Endometrium (tissue), 2 donors: ENCODE data around the gene PSTPIP2.
"Not testable (repeated sequence)": the region's sequence is repeated elsewhere in the genome, so short reads cannot be mapped to it uniquely, and the experiment has no call there.

Source experiments
- FAIRE-seq: peaks from 2 replicates; lab custom pipeline; 2012; peaks lifted over from hg19 to GRCh38; lab: Jason Lieb, UNC
- donor health status: control.
- donor health status: control.

Gene PSTPIP2

GRCh38 chr18:46070232-46070631 is 1.8 kb downstream of the PSTPIP2 start:
- FAIRE-seq = no peak

GRCh38 chr18:46069524-46069923 is 2.5 kb downstream of the PSTPIP2 start:
- no peak for FAIRE-seq

- no peak for FAIRE-seq
Measured at GRCh38 chr18:46068763-46069162, 3.3 kb downstream of the PSTPIP2 start.

DNA sequence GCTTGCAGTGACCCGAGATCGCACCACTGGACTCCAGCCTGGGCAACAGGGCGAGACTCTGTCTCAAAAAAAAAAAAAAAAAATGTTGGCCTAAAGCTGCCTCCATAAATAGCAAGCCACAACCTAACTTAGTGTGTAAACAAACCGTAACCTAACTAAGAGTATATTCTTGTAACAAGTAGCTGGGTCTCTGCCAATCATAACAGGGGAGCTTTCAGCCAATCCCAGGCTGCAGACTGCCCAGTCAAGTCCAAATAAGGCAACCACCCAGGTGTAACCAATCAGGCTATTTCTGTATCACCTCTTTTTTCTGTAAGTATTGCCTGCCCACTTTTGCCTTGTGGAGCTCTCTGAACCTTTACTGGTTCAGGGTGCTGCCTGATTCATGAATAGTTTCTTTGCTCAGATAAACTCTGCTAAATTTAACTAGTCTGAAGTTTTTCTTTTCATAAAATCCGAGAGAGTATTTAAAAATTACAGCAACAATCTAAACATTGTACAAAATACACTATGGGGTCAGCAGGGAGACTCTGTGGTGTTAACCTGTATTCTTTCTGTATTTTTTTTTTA is 4.5 kb downstream of the PSTPIP2 start:
- no peak for FAIRE-seq

DNA sequence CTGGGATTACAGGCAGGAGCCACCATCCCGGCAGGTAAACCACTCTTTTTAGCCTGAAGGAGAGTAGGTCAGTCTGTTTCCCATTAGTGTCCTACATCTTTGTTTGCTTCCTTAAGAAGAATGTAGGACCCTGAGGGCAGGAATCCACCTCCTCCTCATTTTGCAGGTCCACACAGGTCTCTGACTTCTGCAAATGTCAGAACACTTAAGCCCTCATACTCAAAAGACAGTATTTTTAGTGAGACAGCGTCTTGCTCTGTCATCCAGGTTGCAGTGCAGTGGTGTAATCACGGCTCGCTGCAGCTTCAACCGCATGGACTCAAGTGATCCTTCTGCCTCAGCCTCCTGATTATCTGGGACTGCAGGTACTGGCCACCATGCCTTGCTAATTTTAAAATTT is 9.3 kb downstream of the PSTPIP2 start:
- no peak for FAIRE-seq

DNA sequence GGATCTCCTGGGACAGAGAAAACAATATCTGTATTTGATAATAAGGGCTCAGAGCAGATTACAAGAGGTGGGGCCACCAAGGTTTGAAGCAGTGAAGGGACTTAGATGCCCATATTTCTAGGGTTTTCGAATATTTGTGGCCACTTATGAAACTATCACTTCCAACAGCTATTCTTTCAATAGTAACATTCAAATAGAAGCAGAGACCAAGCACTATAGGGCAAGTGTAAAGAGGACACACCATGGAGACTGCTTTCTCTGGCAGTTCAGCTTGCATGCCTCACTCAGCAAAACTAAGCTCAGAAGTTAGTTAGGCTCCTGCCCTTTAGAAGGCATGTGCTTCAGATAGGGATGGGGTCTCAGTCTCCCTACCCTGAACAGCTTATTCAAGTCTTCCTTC is 10.3 kb downstream of the PSTPIP2 start:
- no peak for FAIRE-seq

- FAIRE-seq = no peak
Measured at GRCh38 chr18:46061387-46061786, 10.7 kb downstream of the PSTPIP2 start.

GRCh38 chr18:46060359-46060841 is 11.7 kb downstream of the PSTPIP2 start:
- no peak for FAIRE-seq

DNA sequence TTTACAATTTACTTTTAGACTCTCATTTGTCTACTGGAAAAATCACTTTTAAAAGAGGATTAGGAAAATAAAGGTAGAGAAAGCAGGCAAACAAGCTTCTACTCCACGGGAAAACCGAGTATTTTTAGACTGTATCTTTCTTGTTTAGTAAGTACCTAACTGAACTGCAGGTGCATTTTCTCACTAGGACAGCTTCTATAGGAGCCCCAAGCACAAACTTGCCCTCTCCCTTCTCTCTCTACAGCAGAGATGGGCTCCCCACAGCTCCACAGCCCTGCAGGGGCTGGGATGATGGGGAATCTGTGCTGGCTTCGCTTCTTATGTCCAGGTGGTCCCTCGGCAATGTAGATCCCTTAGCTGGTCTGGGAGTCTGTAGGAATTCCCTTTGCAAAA is 16.2 kb downstream of the PSTPIP2 start:
- no peak for FAIRE-seq

DNA sequence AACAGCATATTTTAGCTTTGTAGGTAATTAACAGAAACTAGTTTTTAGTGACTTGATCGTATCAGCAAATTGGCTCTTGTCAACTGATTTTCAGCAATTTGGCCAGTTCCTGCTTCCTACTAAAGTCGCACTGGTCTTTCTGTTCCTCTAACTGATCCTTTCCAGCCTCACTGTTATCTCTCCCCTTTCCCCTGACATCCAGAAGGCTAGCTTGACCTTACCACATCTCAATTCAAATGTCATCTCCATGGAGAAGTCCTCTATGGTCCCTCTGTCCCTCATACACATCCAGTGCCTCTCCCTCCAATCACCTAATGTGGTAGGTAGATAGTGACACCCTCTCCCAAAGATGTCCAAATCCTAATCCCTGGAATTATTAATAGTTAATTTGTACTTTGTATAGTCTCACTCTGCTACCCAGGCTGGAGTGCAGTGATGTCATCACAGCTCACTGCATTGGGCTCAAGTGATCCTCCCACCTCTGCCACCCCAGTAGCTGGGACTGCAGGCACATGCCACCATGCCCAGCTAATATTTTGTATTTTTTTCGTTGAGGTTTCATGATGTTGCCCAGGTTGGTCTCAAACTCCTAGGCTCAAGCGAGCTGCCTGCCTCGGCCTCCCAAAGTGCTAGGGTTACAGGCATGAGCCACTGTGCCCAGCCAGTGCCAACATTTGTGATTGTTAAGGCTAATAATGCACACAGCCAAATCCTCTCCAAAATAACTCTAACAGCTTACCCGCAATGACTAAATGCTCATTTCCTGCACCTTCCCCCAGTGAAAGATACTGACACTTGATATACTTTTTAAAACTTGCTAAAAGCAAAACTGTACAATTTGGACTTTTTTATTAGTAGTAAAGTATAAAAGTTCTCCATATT is 16.9 kb downstream of the PSTPIP2 start:
- no peak for FAIRE-seq

DNA sequence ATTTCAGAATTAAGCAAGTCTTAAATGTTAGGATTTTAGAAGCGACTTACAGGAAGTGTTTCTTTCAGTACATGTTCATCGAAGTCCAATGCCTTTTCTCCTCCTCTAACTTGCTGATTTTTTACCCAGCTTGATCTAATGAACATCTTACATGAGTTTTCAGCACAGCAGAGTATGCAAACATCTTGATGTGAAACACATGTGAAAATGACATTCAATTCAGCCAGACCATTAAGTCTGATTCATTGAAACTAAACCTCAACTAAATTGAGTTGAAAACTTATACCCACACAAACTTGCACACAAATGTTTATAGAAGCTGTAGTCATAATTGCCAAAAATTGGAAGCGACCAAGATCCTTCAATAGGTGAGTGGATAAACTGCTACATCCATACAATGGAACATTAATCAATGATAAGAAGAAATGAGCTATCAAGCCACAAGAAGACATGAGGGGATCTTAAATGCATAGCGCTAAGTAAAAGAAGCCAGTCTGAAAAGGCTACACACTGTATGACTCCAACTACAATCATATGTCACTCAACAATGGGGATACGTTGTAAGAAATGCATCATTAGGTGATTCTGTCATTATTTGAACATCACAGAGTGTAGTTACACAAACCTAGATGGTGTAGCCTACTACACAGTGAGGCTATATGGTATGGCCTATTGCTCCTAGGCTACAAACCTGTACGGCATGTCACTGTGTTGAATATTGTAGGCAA is 18.5 kb downstream of the PSTPIP2 start:
- no peak for FAIRE-seq

- no peak for FAIRE-seq
Measured at GRCh38 chr18:46051731-46052461, 20.2 kb downstream of the PSTPIP2 start.

- FAIRE-seq = no peak
Measured at GRCh38 chr18:46050268-46050667, 21.8 kb downstream of the PSTPIP2 start.

DNA sequence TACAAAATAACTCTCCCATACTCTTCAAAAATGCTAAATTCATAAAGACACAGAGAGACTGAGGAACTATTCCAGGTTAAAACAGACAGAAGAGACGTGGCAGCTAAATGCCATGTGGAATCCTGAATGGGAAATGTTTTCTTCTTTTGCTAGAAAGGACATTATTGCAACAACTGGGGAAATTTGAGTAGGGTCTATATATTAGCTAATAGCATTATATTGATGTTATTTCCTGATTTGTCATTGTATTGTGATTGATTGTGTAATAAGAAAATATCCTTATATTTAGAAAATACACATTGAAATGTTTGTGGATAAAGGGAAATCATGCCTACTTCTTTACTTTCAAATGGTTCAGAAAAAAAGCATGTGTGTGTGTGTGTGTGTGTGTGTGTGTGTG is 23.4 kb downstream of the PSTPIP2 start:
- no peak for FAIRE-seq

- not testable (repeated sequence) for FAIRE-seq
Measured at GRCh38 chr18:46047369-46047768, 24.7 kb downstream of the PSTPIP2 start.

DNA sequence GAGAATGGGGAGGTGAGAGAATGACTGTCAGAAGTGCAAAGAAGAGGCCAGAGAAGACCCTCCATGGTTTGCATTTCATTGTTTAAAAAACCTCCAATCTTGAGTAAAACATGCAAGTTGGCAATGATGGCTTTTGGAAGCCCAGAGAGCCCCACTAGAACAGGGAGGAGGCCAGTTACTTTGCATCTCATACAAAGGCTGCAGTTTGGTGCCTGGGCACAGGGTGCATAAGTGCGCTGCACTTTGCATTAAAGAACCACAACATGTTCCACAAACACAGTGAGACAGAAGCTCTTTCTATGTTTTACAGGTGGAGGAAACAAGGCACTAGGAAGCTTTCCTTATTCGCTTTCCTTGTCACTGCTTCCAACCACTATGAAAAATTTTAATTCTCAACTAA is 25.4 kb downstream of the PSTPIP2 start:
- no peak for FAIRE-seq

GRCh38 chr18:46046126-46046525 is 25.9 kb downstream of the PSTPIP2 start:
- FAIRE-seq = no peak

DNA sequence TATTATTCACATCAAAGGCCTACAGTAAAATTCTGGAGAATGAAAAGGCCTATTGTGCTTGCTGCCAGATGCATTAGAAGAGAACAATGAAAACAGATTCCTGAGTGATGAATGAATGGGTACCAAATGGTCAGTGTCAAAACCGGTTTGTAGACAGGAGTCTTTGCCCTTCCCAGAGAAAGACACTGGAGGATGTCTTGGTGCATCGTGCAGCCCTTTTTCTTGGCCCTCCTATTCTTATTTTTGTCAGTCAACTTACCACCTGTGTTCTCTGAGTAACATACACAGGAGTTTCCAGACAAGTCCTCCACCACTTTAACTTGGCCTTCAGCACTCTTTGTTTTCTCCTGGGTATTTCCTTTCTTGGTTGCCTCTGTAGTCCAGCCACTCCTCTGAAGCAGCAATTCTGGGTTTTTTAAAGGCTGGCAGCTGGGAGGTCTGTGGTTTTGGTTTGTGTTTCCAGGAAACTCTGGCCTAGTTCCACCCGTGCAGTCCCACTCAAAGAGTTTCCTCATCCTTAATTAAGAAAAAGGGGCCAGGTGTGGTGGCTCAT is 29.4 kb downstream of the PSTPIP2 start:
- FAIRE-seq = no peak

- no peak for FAIRE-seq
Measured at GRCh38 chr18:46040747-46041104, 31.3 kb downstream of the PSTPIP2 start.

DNA sequence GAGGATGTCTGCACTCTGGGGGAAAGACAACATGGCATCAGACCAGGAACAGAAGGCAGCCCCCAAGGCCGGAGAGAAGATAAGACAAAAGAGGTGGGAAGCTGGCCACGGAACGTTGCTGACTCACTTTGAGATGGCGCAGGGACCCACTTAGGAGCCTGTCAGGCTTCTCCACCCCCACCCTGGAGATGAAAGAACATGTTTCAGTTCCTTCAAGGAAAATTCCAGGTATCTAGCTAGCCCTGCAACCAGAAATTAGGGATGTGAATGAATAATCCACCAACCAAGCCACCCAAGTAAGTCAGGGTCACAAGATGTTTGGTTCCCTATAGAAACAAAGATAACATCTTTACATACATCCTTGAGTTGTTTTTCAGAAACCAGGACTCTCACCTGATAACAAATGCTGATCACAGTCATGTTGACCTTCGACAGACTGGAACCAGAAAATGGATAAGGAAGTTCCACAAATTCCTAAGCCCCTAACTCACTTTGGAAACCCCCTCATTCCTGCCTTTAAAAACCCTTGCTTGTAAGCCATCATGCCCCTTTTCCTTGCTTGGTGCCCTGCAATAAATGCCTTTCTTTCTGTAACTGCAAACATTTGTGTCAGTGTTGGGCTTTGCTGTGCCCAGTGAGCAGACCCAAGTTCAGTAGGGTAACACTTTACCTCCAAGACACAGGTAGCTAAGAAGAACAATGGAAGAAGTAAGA is 31.9 kb downstream of the PSTPIP2 start:
- FAIRE-seq = no peak

GRCh38 chr18:46037512-46038305 is 34.4 kb downstream of the PSTPIP2 start:
- FAIRE-seq = no peak
